Ishikawa (cell line): ENCODE data around the gene CDK5RAP1.

Source experiments
- CEBPB ChIP-seq: IDR thresholded peaks from 2 replicates; pipeline ENCODE4 v1.6.1; 2012
- CREB1 ChIP-seq: IDR thresholded peaks from 2 replicates; pipeline ENCODE4 v1.6.1; 2012; ENCODE audit warnings: low read depth
- EGR1 ChIP-seq: IDR thresholded peaks from 2 replicates; pipeline ENCODE4 v1.6.1; 2012
- EP300 ChIP-seq: IDR thresholded peaks from 2 replicates; pipeline ENCODE4 v1.6.1; 2012; ENCODE audit warnings: borderline replicate concordance
- FOXM1 ChIP-seq: IDR thresholded peaks from 2 replicates; pipeline ENCODE4 v1.6.1; 2012; ENCODE audit warnings: low read depth, borderline replicate concordance
- MAX ChIP-seq: IDR thresholded peaks from 2 replicates; pipeline ENCODE4 v1.6.1; 2012
- NFIC ChIP-seq: IDR thresholded peaks from 2 replicates; pipeline ENCODE4 v1.6.1; 2012
- RAD21 ChIP-seq: IDR thresholded peaks from 2 replicates; pipeline ENCODE4 v1.6.1; 2012; ENCODE audit warnings: low read depth
- REST ChIP-seq: IDR thresholded peaks from 2 replicates; pipeline ENCODE4 v1.6.1; 2012; ENCODE audit warnings: low read depth, mild to moderate bottlenecking
- TAF1 ChIP-seq: IDR thresholded peaks from 2 replicates; pipeline ENCODE4 v1.6.1; 2012; ENCODE audit warnings: low read depth, mild to moderate bottlenecking
- TCF12 ChIP-seq: IDR thresholded peaks from 2 replicates; pipeline ENCODE4 v1.6.1; 2012; ENCODE audit warnings: low read depth
- TEAD4 ChIP-seq: IDR thresholded peaks from 2 replicates; pipeline ENCODE4 v1.6.1; 2012
- USF1 ChIP-seq: IDR thresholded peaks from 2 replicates; pipeline ENCODE4 v1.6.1; 2012
- YY1 ChIP-seq: IDR thresholded peaks from 2 replicates; pipeline ENCODE4 v1.6.1; 2012; ENCODE audit warnings: low read depth
- ZBTB7A ChIP-seq: IDR thresholded peaks from 2 replicates; pipeline ENCODE4 v1.6.1; 2012; ENCODE audit warnings: low read depth

The CDK5RAP1 gene

GRCh38 chr20:33312583-33312982, 88.7 kb downstream of the CDK5RAP1 start:
- TF ChIP-seq USF1 (no peak), YY1 (no peak), ZBTB7A (no peak), RAD21 (no peak), TAF1 (no peak), MAX (no peak), FOXM1 (no peak), REST (no peak), CREB1 (no peak)

- TF ChIP-seq NFIC, result no peak
- no peak for TF ChIP-seq FOXM1
- TF ChIP-seq TCF12, result no peak
- TF ChIP-seq RAD21, result no peak
- TF ChIP-seq EGR1, result no peak
- no peak for TF ChIP-seq YY1
- TF ChIP-seq CREB1, result no peak
- no peak for TF ChIP-seq ZBTB7A
- no peak for TF ChIP-seq TAF1
- no peak for TF ChIP-seq REST
- TF ChIP-seq MAX, result no peak
- TF ChIP-seq TEAD4, result no peak
Measured at GRCh38 chr20:33311996-33312395, 89.3 kb downstream of the CDK5RAP1 start.

- TF ChIP-seq CEBPB (no peak), TCF12 (no peak), TEAD4 (no peak), EP300 (no peak), REST (no peak), ZBTB7A (no peak), MAX (no peak), YY1 (no peak), FOXM1 (no peak), TAF1 (no peak), USF1 (no peak), RAD21 (no peak), NFIC (no peak), CREB1 (no peak)
Measured at GRCh38 chr20:33311011-33311410, 90.3 kb downstream of the CDK5RAP1 start.

GRCh38 chr20:33310327-33310899, 90.9 kb downstream of the CDK5RAP1 start:
- no peak for TF ChIP-seq RAD21
- TF ChIP-seq YY1, result no peak
- no peak for TF ChIP-seq TCF12
- TF ChIP-seq TEAD4, result no peak
- TF ChIP-seq USF1, result no peak
- no peak for TF ChIP-seq NFIC
- TF ChIP-seq ZBTB7A, result no peak
- TF ChIP-seq CEBPB, result no peak
- TF ChIP-seq EGR1, result no peak
- no peak for TF ChIP-seq TAF1
- TF ChIP-seq MAX, result no peak
- TF ChIP-seq FOXM1, result no peak
- no peak for TF ChIP-seq EP300
